Measurements from ENCODE around the gene PYGM. TPM values are rescaled to one million over a fixed set of nuclear protein-coding genes. Genes with fewer than 3 reads are reported as not detected.

Gene PYGM
- total and polyA plus RNA-seq, 2 of the 8 experiments (the other 6 are each of a cell fraction or from before 2014, with no cell fraction given), result 9.6 to 10.0 TPM

DNA sequence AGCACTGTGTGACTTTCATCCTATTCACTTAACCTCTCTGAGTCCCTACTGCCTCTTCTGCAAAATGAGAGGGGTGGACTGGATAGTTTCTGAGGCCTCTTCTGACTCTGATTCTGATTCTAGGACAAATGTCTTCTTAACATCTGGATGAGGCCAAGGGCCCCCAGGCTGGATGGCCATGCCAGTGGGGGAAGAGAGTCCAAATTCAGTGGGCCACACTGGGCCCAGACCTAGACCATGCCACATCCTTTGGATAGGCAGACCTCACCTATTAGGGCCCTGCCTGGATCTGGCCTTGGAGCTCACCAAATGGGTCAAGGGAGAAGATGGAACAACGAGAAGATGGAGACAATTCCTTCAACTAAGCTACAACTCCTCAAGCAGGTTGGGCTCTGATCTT, 61.3 kb downstream of the PYGM start (continued):
- TF ChIP-seq, protein P1, sequence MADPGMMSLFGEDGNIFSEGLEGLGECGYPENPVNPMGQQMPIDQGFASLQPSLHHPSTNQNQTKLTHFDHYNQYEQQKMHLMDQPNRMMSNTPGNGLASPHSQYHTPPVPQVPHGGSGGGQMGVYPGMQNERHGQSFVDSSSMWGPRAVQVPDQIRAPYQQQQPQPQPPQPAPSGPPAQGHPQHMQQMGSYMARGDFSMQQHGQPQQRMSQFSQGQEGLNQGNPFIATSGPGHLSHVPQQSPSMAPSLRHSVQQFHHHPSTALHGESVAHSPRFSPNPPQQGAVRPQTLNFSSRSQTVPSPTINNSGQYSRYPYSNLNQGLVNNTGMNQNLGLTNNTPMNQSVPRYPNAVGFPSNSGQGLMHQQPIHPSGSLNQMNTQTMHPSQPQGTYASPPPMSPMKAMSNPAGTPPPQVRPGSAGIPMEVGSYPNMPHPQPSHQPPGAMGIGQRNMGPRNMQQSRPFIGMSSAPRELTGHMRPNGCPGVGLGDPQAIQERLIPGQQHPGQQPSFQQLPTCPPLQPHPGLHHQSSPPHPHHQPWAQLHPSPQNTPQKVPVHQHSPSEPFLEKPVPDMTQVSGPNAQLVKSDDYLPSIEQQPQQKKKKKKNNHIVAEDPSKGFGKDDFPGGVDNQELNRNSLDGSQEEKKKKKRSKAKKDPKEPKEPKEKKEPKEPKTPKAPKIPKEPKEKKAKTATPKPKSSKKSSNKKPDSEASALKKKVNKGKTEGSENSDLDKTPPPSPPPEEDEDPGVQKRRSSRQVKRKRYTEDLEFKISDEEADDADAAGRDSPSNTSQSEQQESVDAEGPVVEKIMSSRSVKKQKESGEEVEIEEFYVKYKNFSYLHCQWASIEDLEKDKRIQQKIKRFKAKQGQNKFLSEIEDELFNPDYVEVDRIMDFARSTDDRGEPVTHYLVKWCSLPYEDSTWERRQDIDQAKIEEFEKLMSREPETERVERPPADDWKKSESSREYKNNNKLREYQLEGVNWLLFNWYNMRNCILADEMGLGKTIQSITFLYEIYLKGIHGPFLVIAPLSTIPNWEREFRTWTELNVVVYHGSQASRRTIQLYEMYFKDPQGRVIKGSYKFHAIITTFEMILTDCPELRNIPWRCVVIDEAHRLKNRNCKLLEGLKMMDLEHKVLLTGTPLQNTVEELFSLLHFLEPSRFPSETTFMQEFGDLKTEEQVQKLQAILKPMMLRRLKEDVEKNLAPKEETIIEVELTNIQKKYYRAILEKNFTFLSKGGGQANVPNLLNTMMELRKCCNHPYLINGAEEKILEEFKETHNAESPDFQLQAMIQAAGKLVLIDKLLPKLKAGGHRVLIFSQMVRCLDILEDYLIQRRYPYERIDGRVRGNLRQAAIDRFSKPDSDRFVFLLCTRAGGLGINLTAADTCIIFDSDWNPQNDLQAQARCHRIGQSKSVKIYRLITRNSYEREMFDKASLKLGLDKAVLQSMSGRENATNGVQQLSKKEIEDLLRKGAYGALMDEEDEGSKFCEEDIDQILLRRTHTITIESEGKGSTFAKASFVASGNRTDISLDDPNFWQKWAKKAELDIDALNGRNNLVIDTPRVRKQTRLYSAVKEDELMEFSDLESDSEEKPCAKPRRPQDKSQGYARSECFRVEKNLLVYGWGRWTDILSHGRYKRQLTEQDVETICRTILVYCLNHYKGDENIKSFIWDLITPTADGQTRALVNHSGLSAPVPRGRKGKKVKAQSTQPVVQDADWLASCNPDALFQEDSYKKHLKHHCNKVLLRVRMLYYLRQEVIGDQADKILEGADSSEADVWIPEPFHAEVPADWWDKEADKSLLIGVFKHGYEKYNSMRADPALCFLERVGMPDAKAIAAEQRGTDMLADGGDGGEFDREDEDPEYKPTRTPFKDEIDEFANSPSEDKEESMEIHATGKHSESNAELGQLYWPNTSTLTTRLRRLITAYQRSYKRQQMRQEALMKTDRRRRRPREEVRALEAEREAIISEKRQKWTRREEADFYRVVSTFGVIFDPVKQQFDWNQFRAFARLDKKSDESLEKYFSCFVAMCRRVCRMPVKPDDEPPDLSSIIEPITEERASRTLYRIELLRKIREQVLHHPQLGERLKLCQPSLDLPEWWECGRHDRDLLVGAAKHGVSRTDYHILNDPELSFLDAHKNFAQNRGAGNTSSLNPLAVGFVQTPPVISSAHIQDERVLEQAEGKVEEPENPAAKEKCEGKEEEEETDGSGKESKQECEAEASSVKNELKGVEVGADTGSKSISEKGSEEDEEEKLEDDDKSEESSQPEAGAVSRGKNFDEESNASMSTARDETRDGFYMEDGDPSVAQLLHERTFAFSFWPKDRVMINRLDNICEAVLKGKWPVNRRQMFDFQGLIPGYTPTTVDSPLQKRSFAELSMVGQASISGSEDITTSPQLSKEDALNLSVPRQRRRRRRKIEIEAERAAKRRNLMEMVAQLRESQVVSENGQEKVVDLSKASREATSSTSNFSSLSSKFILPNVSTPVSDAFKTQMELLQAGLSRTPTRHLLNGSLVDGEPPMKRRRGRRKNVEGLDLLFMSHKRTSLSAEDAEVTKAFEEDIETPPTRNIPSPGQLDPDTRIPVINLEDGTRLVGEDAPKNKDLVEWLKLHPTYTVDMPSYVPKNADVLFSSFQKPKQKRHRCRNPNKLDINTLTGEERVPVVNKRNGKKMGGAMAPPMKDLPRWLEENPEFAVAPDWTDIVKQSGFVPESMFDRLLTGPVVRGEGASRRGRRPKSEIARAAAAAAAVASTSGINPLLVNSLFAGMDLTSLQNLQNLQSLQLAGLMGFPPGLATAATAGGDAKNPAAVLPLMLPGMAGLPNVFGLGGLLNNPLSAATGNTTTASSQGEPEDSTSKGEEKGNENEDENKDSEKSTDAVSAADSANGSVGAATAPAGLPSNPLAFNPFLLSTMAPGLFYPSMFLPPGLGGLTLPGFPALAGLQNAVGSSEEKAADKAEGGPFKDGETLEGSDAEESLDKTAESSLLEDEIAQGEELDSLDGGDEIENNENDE (IDR thresholded peaks at IDR 0.05; ENCODE audit: insufficient replicate concordance, low read length), result no peak
- no peak for TF ChIP-seq RBBP5 (IDR thresholded peaks at IDR 0.05; ENCODE audit: borderline replicate concordance, low read depth, low read length)
- no peak for TF ChIP-seq FOSL1 (IDR thresholded peaks at IDR 0.05; ENCODE audit: insufficient read depth, low read depth, low read length)
- TF ChIP-seq TBP (IDR thresholded peaks at IDR 0.05; ENCODE audit: low read depth, low read length), result no peak
- no peak for TF ChIP-seq BCL11A (IDR thresholded peaks at IDR 0.05; ENCODE audit: low read depth in 2 of 2, low read length in 2 of 2)
- no peak for TF ChIP-seq TEAD4 (IDR thresholded peaks at IDR 0.05; ENCODE audit: low read depth, low read length)
- TF ChIP-seq KDM4A (IDR thresholded peaks at IDR 0.05; ENCODE audit: low read depth, low read length, severe bottlenecking), result no peak
